Measurements from ENCODE around the gene NFASC.

The NFASC gene

GRCh38 chr1:205032508-205032907 lies 161.8 kb downstream of the NFASC start:
- Histone ChIP-seq H3K9ac (ENCODE audit: low read length) (no peak overlapping the region), H4K20me1 (ENCODE audit: insufficient read depth, low read length) (no peaks in the 10 kb centered on the region), H3K36me3 (replicated peaks; ENCODE audit: insufficient read depth, low read length) (no peaks in the 10 kb centered on the region), H3K4me2 (ENCODE audit: low read depth, low read length) (no peak overlapping the region), H2AFZ (ENCODE audit: low read length) (no peak overlapping the region), H3K79me2 (ENCODE audit: low read length) (no peaks in the 10 kb centered on the region), H3K9me2 (replicated peaks; ENCODE audit: insufficient read depth, low read length) (no peaks in the 10 kb centered on the region), H3F3A (ENCODE audit: insufficient read depth, low read length) (no peaks in the 10 kb centered on the region), H3K4me3 (ENCODE audit: low read length) (no peak overlapping the region), H3K4me1 (ENCODE audit: low read length) (no peaks in the 10 kb centered on the region), H3K27me3 (replicated peaks; ENCODE audit: insufficient read depth, low read length) (peaks cover 35% of the 10 kb centered on the region), H3K9me3 (replicated peaks; ENCODE audit: insufficient read depth, low read length) (no peaks in the 10 kb centered on the region), H3K27ac (ENCODE audit: low read length) (no peak overlapping the region)
- TF ChIP-seq EZH2phosphoT487 (IDR thresholded peaks at IDR 0.05; ENCODE audit: low read length), result no peak
- no peak for TF ChIP-seq CTCF (IDR thresholded peaks at IDR 0.05; ENCODE audit: low read length)
- TF ChIP-seq EZH2 (optimal IDR thresholded peaks at IDR 0.05; ENCODE audit: low read depth, low read length), result no peak
- DNase-seq, result no peak

GRCh38 chr1:205037539-205037938 lies 166.9 kb downstream of the NFASC start:
- H3K36me3 ChIP-seq (replicated peaks; ENCODE audit: insufficient read depth, low read length), result no peaks in the 10 kb centered on the region
- H3K27me3 ChIP-seq (replicated peaks; ENCODE audit: insufficient read depth, low read length), result peaks cover 38% of the 10 kb centered on the region
- H3K4me1 ChIP-seq (ENCODE audit: low read length), result no peaks in the 10 kb centered on the region
- H2AFZ ChIP-seq (ENCODE audit: low read length), result no peak overlapping the region
- no peak overlapping the region for H3K9ac ChIP-seq (ENCODE audit: low read length)
- TF ChIP-seq EZH2phosphoT487 (IDR thresholded peaks at IDR 0.05; ENCODE audit: low read length) (no peak), EZH2 (optimal IDR thresholded peaks at IDR 0.05; ENCODE audit: low read depth, low read length) (no peak), CTCF (IDR thresholded peaks at IDR 0.05; ENCODE audit: low read length) (no peak)
- no peak overlapping the region for H3K4me2 ChIP-seq (ENCODE audit: low read depth, low read length)
- H4K20me1 ChIP-seq (ENCODE audit: insufficient read depth, low read length), result no peaks in the 10 kb centered on the region
- H3K4me3 ChIP-seq (ENCODE audit: low read length), result no peak overlapping the region
- no peak overlapping the region for H3K27ac ChIP-seq (ENCODE audit: low read length)
- no peaks in the 10 kb centered on the region for H3K9me2 ChIP-seq (replicated peaks; ENCODE audit: insufficient read depth, low read length)
- no peaks in the 10 kb centered on the region for H3K9me3 ChIP-seq (replicated peaks; ENCODE audit: insufficient read depth, low read length)
- H3F3A ChIP-seq (ENCODE audit: insufficient read depth, low read length), result no peaks in the 10 kb centered on the region
- DNase-seq, result no peak
- no peaks in the 10 kb centered on the region for H3K79me2 ChIP-seq (ENCODE audit: low read length)

GRCh38 chr1:205038132-205038786 lies 167.6 kb downstream of the NFASC start:
- Histone ChIP-seq H3K36me3 (replicated peaks; ENCODE audit: insufficient read depth, low read length) (no peaks in the 10 kb centered on the region), H3K4me3 (ENCODE audit: low read length) (no peak overlapping the region), H3K27ac (ENCODE audit: low read length) (no peak overlapping the region), H3K9ac (ENCODE audit: low read length) (no peak overlapping the region), H4K20me1 (ENCODE audit: insufficient read depth, low read length) (no peaks in the 10 kb centered on the region), H2AFZ (ENCODE audit: low read length) (no peak overlapping the region), H3K79me2 (ENCODE audit: low read length) (no peaks in the 10 kb centered on the region), H3K4me1 (ENCODE audit: low read length) (no peaks in the 10 kb centered on the region), H3K27me3 (replicated peaks; ENCODE audit: insufficient read depth, low read length) (peaks cover 38% of the 10 kb centered on the region), H3K9me3 (replicated peaks; ENCODE audit: insufficient read depth, low read length) (no peaks in the 10 kb centered on the region), H3F3A (ENCODE audit: insufficient read depth, low read length) (no peaks in the 10 kb centered on the region), H3K9me2 (replicated peaks; ENCODE audit: insufficient read depth, low read length) (no peaks in the 10 kb centered on the region), H3K4me2 (ENCODE audit: low read depth, low read length) (no peak overlapping the region)
- no peak for TF ChIP-seq EZH2 (optimal IDR thresholded peaks at IDR 0.05; ENCODE audit: low read depth, low read length)
- no peak for TF ChIP-seq CTCF (IDR thresholded peaks at IDR 0.05; ENCODE audit: low read length)
- no peak for TF ChIP-seq EZH2phosphoT487 (IDR thresholded peaks at IDR 0.05; ENCODE audit: low read length)
- DNase-seq, result no peak

Data from MM.1S (cell line).